K562 (cell line): ENCODE results near the gene GGACT. TPM values are rescaled to one million over a fixed set of nuclear protein-coding genes. Genes with fewer than 3 reads are reported as not detected.

Experiments
- BDP1 ChIP-seq: IDR thresholded peaks from 3 replicates; pipeline ENCODE4 v1.6.1; 2011; ENCODE audit not compliant: insufficient read length, insufficient read depth
- CEBPG ChIP-seq, 3 experiments: fragments of 200-800 bp in 1 of 3; sonication (Bioruptor generic) in 1 of 3; sonication (generic) in 1 of 3; formaldehyde crosslinking in 1 of 3; IDR thresholded peaks in 2 of 3; conservative IDR thresholded peaks in 1 of 3; 2 replicates each; pipeline versions ENCODE4 v1.6.1 to v1.8.0; 2016 to 2022; ENCODE audit warnings: missing compliant biosample characterization in 2 of 3, missing genetic modification characterization in 2 of 3, mild to moderate bottlenecking in 1 of 3, missing genetic modification reagents in 1 of 3
- CREM ChIP-seq: IDR thresholded peaks from 2 replicates; pipeline ENCODE4 v1.6.1; 2014; ENCODE audit warnings: antibody characterized with exemption, low read depth
- DEAF1 ChIP-seq: fragments of 450-650 bp; formaldehyde crosslinking; IDR thresholded peaks from 2 replicates; pipeline ENCODE4 v1.4.0; 2020; ENCODE audit warnings: mild to moderate bottlenecking, moderate library complexity
- ELF4 ChIP-seq: fragments of 450-650 bp; formaldehyde crosslinking; IDR thresholded peaks from 2 replicates; pipeline ENCODE4 v1.4.0; 2022; ENCODE audit warnings: missing genetic modification characterization
- ESRRA ChIP-seq: fragments of 450-650 bp; IDR thresholded peaks from 2 replicates; pipeline ENCODE4 v1.6.1; 2014; ENCODE audit warnings: low read depth, mild to moderate bottlenecking, moderate library complexity, borderline replicate concordance
- HDAC1 ChIP-seq, 2 experiments: fragments of 450-650 bp; IDR thresholded peaks; 2 replicates each; pipeline ENCODE4 v1.6.1; 2016 to 2017; ENCODE audit warnings: inconsistent platforms in 1 of 2, mild to moderate bottlenecking in 1 of 2, moderate library complexity in 1 of 2
- MEIS2 ChIP-seq: fragments of 450-650 bp; IDR thresholded peaks from 2 replicates; pipeline ENCODE4 v1.6.1; 2014; ENCODE audit warnings: mild to moderate bottlenecking; ENCODE audit not compliant: partially characterized antibody
- MTA3 ChIP-seq: fragments of 450-650 bp; formaldehyde crosslinking; IDR thresholded peaks from 2 replicates; pipeline ENCODE4 v1.6.1; 2017; ENCODE audit warnings: mild to moderate bottlenecking, borderline replicate concordance
- MTF1 ChIP-seq: fragments of 250-450 bp; sonication (Bioruptor Pico); IDR thresholded peaks from 2 replicates; pipeline ENCODE4 v1.9.0; 2021; ENCODE audit warnings: moderate library complexity, mild to moderate bottlenecking, inconsistent platforms, borderline replicate concordance
- PCBP1 ChIP-seq: fragments of 200-400 bp; formaldehyde crosslinking; IDR thresholded peaks from 2 replicates; pipeline ENCODE4 v1.6.1; 2018; ENCODE audit warnings: mild to moderate bottlenecking, low read depth, low read length; ENCODE audit not compliant: poor library complexity, severe bottlenecking
- RCOR1 ChIP-seq, 2 experiments: IDR thresholded peaks; 2 replicates each; pipeline ENCODE4 v1.6.1; 2012; ENCODE audit warnings: low read depth in 2 of 2, low read length in 2 of 2, borderline replicate concordance in 1 of 2, improper control_type of control experiment in 1 of 2
- REST ChIP-seq, 2 experiments: fragments of 450-650 bp; formaldehyde crosslinking in 1 of 2; IDR thresholded peaks; 2 replicates each; pipeline versions ENCODE4 v1.4.0 to v1.6.1; 2014 to 2020; ENCODE audit warnings: mild to moderate bottlenecking in 2 of 2, borderline replicate concordance in 1 of 2, low read depth in 1 of 2
- polyA plus RNA-seq, 8 experiments: library from polyadenylated mRNA; depleted of rRNA in 4 of 8; stranded (reverse) in 5 of 8; unstranded in 3 of 8; fragments of >200 nt; fragmentation: Nextera tagmentation in 2 of 8; fragmentation: Illumina TruSeq in 1 of 8; extraction: Ambion mirVana in 2 of 8; extraction: Trizol in 1 of 8; gene quantifications; 2 replicates each; pipeline versions ENCODE4 v1.2.1 to v1.2.3, GENCODE V29; 2011 to 2014; ENCODE audit warnings: inconsistent platforms in 1 of 8, missing spikeins in 1 of 8
- total RNA-seq, 7 experiments: library from RNA; depleted of rRNA in 6 of 7; stranded (reverse); fragments of >200 nt in 6 of 7; fragmentation: Illumina TruSeq in 2 of 7; extraction: Trizol in 2 of 7; gene quantifications; 2 replicates each; pipeline versions ENCODE4 v1.2.1 to v1.2.3, GENCODE V29; 2011 to 2021; ENCODE audit warnings: low replicate concordance in 1 of 7
- TF ChIP-seq, protein P1 (sequence below): fragments of 250-450 bp; sonication (Bioruptor Pico); IDR thresholded peaks from 2 replicates; pipeline ENCODE4 v1.4.0; 2020; ENCODE audit warnings: mild to moderate bottlenecking, moderate library complexity, borderline replicate concordance

GGACT gene
- total and polyA plus RNA-seq, 9 of the 15 experiments (the other 6 are each of a cell fraction or from before 2014, with no cell fraction given), result 0.20 to 3.2 (median 1.7) TPM

DNA sequence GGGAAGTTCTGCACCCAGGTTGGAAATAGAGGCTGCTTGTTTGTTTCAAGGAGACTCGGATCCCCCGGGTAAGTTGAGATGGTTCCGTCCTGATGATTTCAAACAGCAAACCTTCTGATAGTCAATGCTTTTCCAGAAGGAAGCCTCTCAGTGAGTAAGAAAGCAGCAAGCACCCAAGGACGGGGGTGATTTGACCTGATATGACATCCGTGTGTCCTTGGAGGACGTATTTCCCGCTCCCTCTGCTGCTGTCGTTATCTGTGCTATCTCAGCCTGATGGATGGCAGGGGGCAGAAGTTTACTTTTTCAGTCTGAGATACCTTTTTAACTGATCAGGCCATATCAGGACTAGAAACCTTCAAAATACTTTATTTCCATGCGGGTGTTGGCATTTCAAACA is 5.7 kb upstream of the GGACT start (continued):
- TF ChIP-seq, protein P1, sequence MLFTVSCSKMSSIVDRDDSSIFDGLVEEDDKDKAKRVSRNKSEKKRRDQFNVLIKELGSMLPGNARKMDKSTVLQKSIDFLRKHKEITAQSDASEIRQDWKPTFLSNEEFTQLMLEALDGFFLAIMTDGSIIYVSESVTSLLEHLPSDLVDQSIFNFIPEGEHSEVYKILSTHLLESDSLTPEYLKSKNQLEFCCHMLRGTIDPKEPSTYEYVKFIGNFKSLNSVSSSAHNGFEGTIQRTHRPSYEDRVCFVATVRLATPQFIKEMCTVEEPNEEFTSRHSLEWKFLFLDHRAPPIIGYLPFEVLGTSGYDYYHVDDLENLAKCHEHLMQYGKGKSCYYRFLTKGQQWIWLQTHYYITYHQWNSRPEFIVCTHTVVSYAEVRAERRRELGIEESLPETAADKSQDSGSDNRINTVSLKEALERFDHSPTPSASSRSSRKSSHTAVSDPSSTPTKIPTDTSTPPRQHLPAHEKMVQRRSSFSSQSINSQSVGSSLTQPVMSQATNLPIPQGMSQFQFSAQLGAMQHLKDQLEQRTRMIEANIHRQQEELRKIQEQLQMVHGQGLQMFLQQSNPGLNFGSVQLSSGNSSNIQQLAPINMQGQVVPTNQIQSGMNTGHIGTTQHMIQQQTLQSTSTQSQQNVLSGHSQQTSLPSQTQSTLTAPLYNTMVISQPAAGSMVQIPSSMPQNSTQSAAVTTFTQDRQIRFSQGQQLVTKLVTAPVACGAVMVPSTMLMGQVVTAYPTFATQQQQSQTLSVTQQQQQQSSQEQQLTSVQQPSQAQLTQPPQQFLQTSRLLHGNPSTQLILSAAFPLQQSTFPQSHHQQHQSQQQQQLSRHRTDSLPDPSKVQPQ (CRISPR knock-in tag), result no peak
- no peak for TF ChIP-seq BDP1
- 0 out of 4 replicates have a peak, but pooled peaks of 1 of the 2 experiments have one; percentile 37 for TF ChIP-seq RCOR1 (IDR thresholded peaks at IDR 0.05; ENCODE audit: borderline replicate concordance in 1 of 2, low read depth in 2 of 2, low read length in 2 of 2)
- TF ChIP-seq MTF1, result no peak
- no peak for TF ChIP-seq CEBPG (CRISPR knock-in tag; IDR thresholded peaks at IDR 0.05)
- TF ChIP-seq CEBPG (tag; conservative IDR thresholded peaks at IDR 0.05 in 1 of 2, IDR thresholded peaks at IDR 0.05 in 1 of 2), result no peak
- TF ChIP-seq PCBP1, result no peak
- peak; percentile 34 for TF ChIP-seq MEIS2
- no peak for TF ChIP-seq MTA3
- no peak for TF ChIP-seq DEAF1 (CRISPR knock-in tag)
- TF ChIP-seq ELF4 (CRISPR knock-in tag), result no peak
- no peak for TF ChIP-seq HDAC1 (IDR thresholded peaks at IDR 0.05)
- no peak for TF ChIP-seq REST (IDR thresholded peaks at IDR 0.05; ENCODE audit: borderline replicate concordance)
- TF ChIP-seq REST (CRISPR knock-in tag; IDR thresholded peaks at IDR 0.05; ENCODE audit: low read depth), result no peak
- TF ChIP-seq CREM, result no peak
- peak; percentile 89 for TF ChIP-seq ESRRA
